Liver (tissue), 9 donors: ENCODE results near the gene CDH1. TPM values are rescaled to one million over a fixed set of nuclear protein-coding genes. Genes with fewer than 3 reads are reported as not detected.

Source experiments
- DNase-seq: peaks from one replicate; pipeline ENCODE4 v3.0.0-alpha.2; 2017; ENCODE audit warnings: low spot score
- H3K27ac ChIP-seq, 2 donors: one replicate each; pipeline ENCODE4 v1.7.0; 2013; ENCODE audit warnings: inconsistent platforms in 2 of 2, low read length in 2 of 2, control low read depth in 1 of 2, low read depth in 1 of 2, mild to moderate bottlenecking in 1 of 2
- H3K27me3 ChIP-seq, 4 donors: one replicate each; pipeline versions ENCODE4 v1.6.1 to v1.7.0; 2013; ENCODE audit warnings: low read length in 3 of 4, inconsistent platforms in 1 of 4, mild to moderate bottlenecking in 1 of 4, moderate library complexity in 1 of 4; ENCODE audit not compliant: control insufficient read depth in 4 of 4, insufficient read depth in 4 of 4
- H3K36me3 ChIP-seq, 4 donors: one replicate each; pipeline versions ENCODE4 v1.6.1 to v1.7.0; 2013; ENCODE audit warnings: low read length in 3 of 4, mild to moderate bottlenecking in 3 of 4, low read depth in 1 of 4, moderate library complexity in 1 of 4; ENCODE audit not compliant: control insufficient read depth in 4 of 4, insufficient read depth in 3 of 4
- H3K4me1 ChIP-seq, 4 donors: one replicate each; pipeline versions ENCODE4 v1.6.1 to v1.7.0; 2013; ENCODE audit warnings: low read length in 3 of 4, mild to moderate bottlenecking in 3 of 4, moderate library complexity in 1 of 4; ENCODE audit not compliant: control insufficient read depth in 4 of 4, insufficient read depth in 4 of 4
- H3K4me3 ChIP-seq, 3 donors: one replicate each; pipeline versions ENCODE4 v1.6.1 to v1.7.0; 2013; ENCODE audit warnings: low read length in 3 of 3, control low read depth in 1 of 3, low read depth in 1 of 3, mild to moderate bottlenecking in 1 of 3
- H3K9ac ChIP-seq, 2 donors: one replicate each; pipeline ENCODE4 v1.7.0; 2013; ENCODE audit warnings: low read length in 2 of 2, mild to moderate bottlenecking in 2 of 2, moderate library complexity in 2 of 2, control low read depth in 1 of 2, low read depth in 1 of 2
- H3K9me3 ChIP-seq, 4 donors: one replicate each; pipeline versions ENCODE4 v1.6.1 to v1.7.0; 2013; ENCODE audit warnings: low read length in 3 of 4; ENCODE audit not compliant: control insufficient read depth in 4 of 4
- ATF3 ChIP-seq: IDR thresholded peaks from 2 replicates; pipeline ENCODE4 v1.6.1; 2016; ENCODE audit warnings: antibody characterized with exemption
- CTCF ChIP-seq: fragments of 150-350 bp; IDR thresholded peaks from 2 replicates; pipeline ENCODE4 v1.5.1; 2017; ENCODE audit warnings: improper control_type of control experiment, low read depth, low read length; ENCODE audit not compliant: missing input control
- EGR1 ChIP-seq, 2 donors: IDR thresholded peaks; 2 replicates each; pipeline ENCODE4 v1.6.1; 2016 to 2018; ENCODE audit warnings: antibody characterized with exemption in 2 of 2, low read depth in 2 of 2
- FOXA1 ChIP-seq: IDR thresholded peaks from 2 replicates; pipeline ENCODE4 v1.6.1; 2016; ENCODE audit warnings: antibody characterized with exemption
- FOXA2 ChIP-seq: IDR thresholded peaks from 2 replicates; pipeline ENCODE4 v1.6.1; 2016; ENCODE audit warnings: antibody characterized with exemption
- GABPA ChIP-seq, 2 donors: IDR thresholded peaks in 1 of 2; conservative IDR thresholded peaks in 1 of 2; 2 replicates each; pipeline ENCODE4 v1.6.1; 2016; ENCODE audit warnings: antibody characterized with exemption in 2 of 2, mild to moderate bottlenecking in 1 of 2, moderate library complexity in 1 of 2
- HNF4A ChIP-seq, 2 donors: conservative IDR thresholded peaks; 2 replicates each; pipeline ENCODE4 v1.6.1; 2016; ENCODE audit warnings: antibody characterized with exemption in 2 of 2, mild to moderate bottlenecking in 2 of 2
- HNF4G ChIP-seq: IDR thresholded peaks from 2 replicates; pipeline ENCODE4 v1.6.1; 2016; ENCODE audit warnings: antibody characterized with exemption
- JUND ChIP-seq, 2 donors: IDR thresholded peaks; 2 replicates each; pipeline ENCODE4 v1.6.1; 2016; ENCODE audit warnings: antibody characterized with exemption in 2 of 2
- MAX ChIP-seq: IDR thresholded peaks from 2 replicates; pipeline ENCODE4 v1.6.1; 2016; ENCODE audit warnings: antibody characterized with exemption
- NR2F2 ChIP-seq: IDR thresholded peaks from 2 replicates; pipeline ENCODE4 v1.6.1; 2016; ENCODE audit warnings: antibody characterized with exemption
- RAD21 ChIP-seq, 2 donors: IDR thresholded peaks; 2 replicates each; pipeline ENCODE4 v1.6.1; 2016; ENCODE audit warnings: antibody characterized with exemption in 2 of 2, mild to moderate bottlenecking in 2 of 2
- REST ChIP-seq: IDR thresholded peaks from 2 replicates; pipeline ENCODE4 v1.6.1; 2016; ENCODE audit warnings: antibody characterized with exemption, mild to moderate bottlenecking
- RXRA ChIP-seq, 2 donors: IDR thresholded peaks; 2 replicates each; pipeline ENCODE4 v1.6.1; 2017 to 2018; ENCODE audit warnings: antibody characterized with exemption in 2 of 2, mild to moderate bottlenecking in 1 of 2
- SP1 ChIP-seq: IDR thresholded peaks from 2 replicates; pipeline ENCODE4 v1.6.1; 2018; ENCODE audit warnings: antibody characterized with exemption, mild to moderate bottlenecking
- TAF1 ChIP-seq: conservative IDR thresholded peaks from 2 replicates; pipeline ENCODE4 v1.6.1; 2016; ENCODE audit warnings: antibody characterized with exemption, mild to moderate bottlenecking
- YY1 ChIP-seq: IDR thresholded peaks from 2 replicates; pipeline ENCODE4 v1.6.1; 2016; ENCODE audit warnings: antibody characterized with exemption, mild to moderate bottlenecking
- WGBS: extraction: QIAGEN DNeasy Blood & Tissue Kit; methylation state at CpG from one replicate; pipeline ENCODE4 v1.1.7; 2013; 5-methylcytosine and 5-hydroxymethylcytosine counted together
- polyA plus RNA-seq, 2 donors: library from polyadenylated mRNA; stranded (reverse) in 1 of 2; unstranded in 1 of 2; fragments of 200-250 nt in 1 of 2; fragments of >200 nt in 1 of 2; fragmentation: Nextera tagmentation in 1 of 2; extraction: Ambion mirVana in 1 of 2; gene quantifications; one replicate each; pipeline versions ENCODE4 v1.2.1 to v1.2.3, GENCODE V29; 2013 to 2015
- total RNA-seq, 2 donors: library from RNA; depleted of rRNA; stranded (reverse); fragments of >200 nt; gene quantifications; one replicate each; pipeline ENCODE4 v1.2.3, GENCODE V29; 2014
- donor health status: healthy.
- donor health status: healthy.
- donor health status: healthy.
- donor health status: healthy.
- donor health status: healthy.

Gene CDH1
- total and polyA plus RNA-seq, 4 donors: 21.8 to 69.3 (median 50.3) TPM

- no peak overlapping the region for H3K27ac ChIP-seq
- peaks cover 0 to 5% (median 1%) of the 10 kb centered on the region in 4 donors for H3K4me1 ChIP-seq
- no peak overlapping the region for H3K4me3 ChIP-seq
- DNase-seq: peak; percentile 76
- no peak overlapping the region for H3K9ac ChIP-seq
- no peaks in the 10 kb centered on the region for H3K27me3 ChIP-seq
- no peaks in the 10 kb centered on the region for H3K9me3 ChIP-seq
- WGBS: 96% methylated on average over 11 of the region's 11 CpGs
- peaks cover 0 to 11% (median 7%) of the 10 kb centered on the region in 4 donors for H3K36me3 ChIP-seq
- TF ChIP-seq YY1: no peak
Measured at GRCh38 chr16:68772030-68772681, 35.1 kb downstream of the CDH1 start.

GRCh38 chr16:68772871-68773270, 35.8 kb downstream of the CDH1 start:
- WGBS: 97% methylated on average over 2 of the region's 2 CpGs
- no peaks in the 10 kb centered on the region for H3K9me3 ChIP-seq
- H3K36me3 ChIP-seq: peaks cover 0 to 11% (median 7%) of the 10 kb centered on the region in 4 donors
- H3K4me1 ChIP-seq: peaks cover 0 to 8% (median 1%) of the 10 kb centered on the region in 4 donors
- TF ChIP-seq NR2F2: no peak
- no peak for TF ChIP-seq RXRA (IDR thresholded peaks at IDR 0.05)
- no peak for TF ChIP-seq HNF4A (conservative IDR thresholded peaks at IDR 0.05)
- TF ChIP-seq ATF3: no peak
- TF ChIP-seq JUND (IDR thresholded peaks at IDR 0.05): no peak
- no peak for TF ChIP-seq YY1
- TF ChIP-seq FOXA1: no peak
- TF ChIP-seq SP1: no peak
- no peak for TF ChIP-seq TAF1
- TF ChIP-seq MAX: no peak
- TF ChIP-seq EGR1 (IDR thresholded peaks at IDR 0.05; ENCODE audit: low read depth in 2 of 2): no peak
- TF ChIP-seq CTCF: no peak
- no peak for TF ChIP-seq HNF4G
- TF ChIP-seq GABPA (IDR thresholded peaks at IDR 0.05 in 1 of 2, conservative IDR thresholded peaks at IDR 0.05 in 1 of 2): no peak
- TF ChIP-seq FOXA2: no peak
- no peak for TF ChIP-seq REST
- no peak for TF ChIP-seq RAD21 (IDR thresholded peaks at IDR 0.05)
- no peak for DNase-seq
- no peak overlapping the region for H3K9ac ChIP-seq
- H3K27ac ChIP-seq: no peak overlapping the region
- H3K4me3 ChIP-seq: no peak overlapping the region
- H3K27me3 ChIP-seq: no peaks in the 10 kb centered on the region
